Measurements from ENCODE around the gene CD207.

DNA sequence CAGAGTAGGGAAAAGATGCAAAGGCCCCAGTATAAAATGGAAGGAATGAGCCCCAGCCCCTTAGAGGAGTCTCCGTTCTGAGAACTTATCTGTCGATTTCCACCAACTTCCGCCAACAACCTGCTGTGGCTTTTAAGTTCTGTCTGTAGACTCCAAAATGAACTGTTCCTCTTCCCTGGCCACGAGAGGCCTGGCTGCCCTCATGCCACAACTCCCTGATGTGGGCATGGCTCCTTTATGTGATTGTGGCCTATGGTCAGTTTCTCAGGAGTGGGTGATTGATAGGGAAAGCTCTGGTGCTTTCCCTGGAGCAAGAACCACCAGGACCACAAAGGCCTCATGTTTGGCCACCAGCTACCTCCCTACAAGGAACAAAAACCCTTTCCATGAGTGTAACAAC lies 18.8 kb upstream of the CD207 start:
- TF ChIP-seq POLR2A (IDR thresholded peaks at IDR 0.05; ENCODE audit: low read length): no peak
- TF ChIP-seq GATA1 (IDR thresholded peaks at IDR 0.05; ENCODE audit: low read depth, low read length): no peak

Data from erythroblast (primary cell).